Right lung (tissue), 5 donors: ENCODE results near the gene C10orf143. TPM values are rescaled to one million over a fixed set of nuclear protein-coding genes. Genes with fewer than 3 reads are reported as not detected.
A peak's percentile ranks its signal among the peaks of the same experiment; 100 is the strongest.

Experiments used
- DNase-seq, 2 donors: peaks; one replicate each; pipeline ENCODE4 v3.0.0-alpha.2; 2013
- polyA plus RNA-seq, 5 donors: library from polyadenylated mRNA; unstranded; fragments of 120-200 nt; gene quantifications; one replicate each; pipeline versions ENCODE4 v1.2.1 to v1.2.3, GENCODE V29; 2013; ENCODE audit warnings: inconsistent platforms in 1 of 5, low replicate concordance in 1 of 5; ENCODE audit not compliant: insufficient read length in 5 of 5, insufficient read depth in 1 of 5

C10orf143 gene
- polyA plus RNA-seq, 5 donors = 4.1 to 5.8 (median 5.5) TPM

DNA sequence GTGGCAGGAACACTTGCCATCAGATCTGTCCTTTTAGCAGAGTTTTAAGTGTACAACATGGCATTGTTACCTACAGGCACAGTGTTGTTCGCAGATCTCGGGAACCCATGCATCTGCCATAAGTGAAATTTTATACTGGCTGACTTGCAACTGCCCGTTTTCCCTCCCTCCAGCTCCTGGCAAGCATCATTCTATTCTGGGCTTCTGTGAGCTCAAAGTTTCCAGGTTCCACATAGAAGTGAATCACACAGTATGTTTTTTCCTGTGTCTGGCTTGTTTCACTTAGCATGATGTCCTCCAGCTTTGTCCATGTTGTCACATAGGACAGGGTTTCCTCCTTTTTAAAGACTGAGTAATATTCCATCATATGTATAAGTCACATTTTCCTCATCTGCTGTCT is 56.6 kb downstream of the C10orf143 start:
- DNase-seq = no peak

DNA sequence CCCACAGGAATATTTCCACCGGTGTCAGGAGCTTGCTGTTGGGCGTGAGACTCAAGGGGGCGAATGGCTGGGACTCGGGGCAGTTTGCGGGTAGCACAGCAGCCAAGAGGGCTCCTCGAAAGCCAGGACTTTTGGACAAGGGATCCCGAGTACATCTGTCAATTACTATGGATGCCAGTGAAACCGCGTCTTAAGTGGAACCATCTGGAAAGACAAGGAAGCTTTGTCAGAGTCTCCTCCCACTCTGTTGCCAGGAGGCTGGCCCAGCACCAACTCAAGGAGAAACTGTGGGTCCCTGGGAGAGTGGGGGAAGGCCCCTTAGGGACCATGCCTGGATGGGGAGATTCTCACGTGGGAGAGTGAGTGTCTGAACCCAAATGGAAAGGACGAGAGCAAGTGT is 57.1 kb downstream of the C10orf143 start:
- no peak for DNase-seq

DNA sequence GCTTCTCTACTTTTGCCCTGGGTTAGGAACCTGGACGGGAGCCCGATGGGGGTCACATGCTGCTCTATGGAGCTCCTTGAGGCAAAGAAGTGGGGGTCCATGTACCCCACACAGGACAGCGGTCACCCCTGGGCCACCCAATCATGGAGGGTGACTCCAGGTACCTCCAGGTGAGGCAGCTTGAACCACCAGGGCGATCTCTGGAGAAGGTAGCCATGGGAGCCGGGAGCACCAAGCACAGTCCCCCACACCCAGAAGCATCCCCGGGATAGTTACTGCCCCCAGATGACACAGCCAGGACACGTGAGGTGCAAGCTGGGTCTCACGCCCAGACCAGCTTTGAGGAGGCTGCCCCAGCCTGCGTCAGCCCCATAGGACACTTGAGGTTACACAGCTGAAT is 58.4 kb downstream of the C10orf143 start:
- DNase-seq = no peak

DNA sequence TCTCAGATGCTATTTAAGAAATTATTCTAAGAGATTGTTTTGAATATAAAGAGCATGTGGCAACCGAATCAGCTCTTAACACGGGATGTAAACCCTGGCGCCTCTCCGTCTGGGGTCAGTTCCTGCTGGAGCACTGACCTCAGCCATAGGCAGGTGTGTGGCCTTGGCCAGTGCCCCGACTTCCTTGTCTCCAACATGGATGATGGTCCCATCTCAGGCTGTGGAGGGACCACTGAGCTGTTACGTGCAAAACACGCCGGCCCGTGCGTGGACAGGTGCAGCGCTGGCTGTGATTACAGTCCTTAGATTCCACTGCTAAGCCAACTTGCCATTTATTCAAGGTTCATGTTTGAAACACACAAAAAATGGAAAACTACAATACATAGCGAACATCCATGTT is 59.9 kb downstream of the C10orf143 start:
- no peak for DNase-seq

DNA sequence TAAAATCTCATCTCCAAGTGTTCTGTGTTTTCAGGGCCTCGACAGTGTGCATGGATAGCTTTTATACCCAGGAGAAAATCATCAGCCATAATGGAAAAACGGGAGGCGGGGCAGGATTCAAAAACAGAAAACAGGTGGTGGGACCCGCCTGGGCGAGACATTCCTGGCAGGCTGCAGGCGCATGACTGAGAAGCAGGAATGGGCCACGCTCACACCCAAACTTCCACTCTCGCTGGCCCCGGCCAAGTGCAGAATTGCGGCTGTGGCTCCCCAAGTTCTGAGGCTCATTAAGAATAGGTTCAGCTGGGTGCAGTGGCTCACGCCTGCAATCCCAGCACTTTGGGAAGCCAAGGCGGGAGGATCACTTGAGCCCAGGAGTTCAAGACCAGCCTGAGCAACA is 60.6 kb downstream of the C10orf143 start:
- DNase-seq = no peak

DNA sequence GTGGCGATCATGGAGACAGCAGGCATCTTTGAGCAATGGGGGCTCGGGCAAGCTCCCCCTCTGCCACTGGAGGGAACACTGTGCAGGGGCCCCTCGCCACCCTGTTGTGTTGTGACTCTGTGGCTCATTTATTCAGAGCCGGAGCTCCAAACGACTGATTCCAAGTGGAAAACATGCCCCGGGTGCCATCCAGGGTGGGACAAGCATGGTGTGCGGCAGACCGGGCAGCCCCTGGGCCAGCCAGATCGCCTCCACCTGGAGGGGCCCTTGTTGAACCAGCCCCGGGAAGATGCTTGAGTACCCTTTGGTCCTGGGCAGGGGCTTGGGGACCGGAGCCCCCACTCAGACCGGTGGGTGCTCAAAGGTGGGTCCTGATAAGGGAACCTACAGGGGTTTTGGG is 61.4 kb downstream of the C10orf143 start:
- DNase-seq = no peak

DNA sequence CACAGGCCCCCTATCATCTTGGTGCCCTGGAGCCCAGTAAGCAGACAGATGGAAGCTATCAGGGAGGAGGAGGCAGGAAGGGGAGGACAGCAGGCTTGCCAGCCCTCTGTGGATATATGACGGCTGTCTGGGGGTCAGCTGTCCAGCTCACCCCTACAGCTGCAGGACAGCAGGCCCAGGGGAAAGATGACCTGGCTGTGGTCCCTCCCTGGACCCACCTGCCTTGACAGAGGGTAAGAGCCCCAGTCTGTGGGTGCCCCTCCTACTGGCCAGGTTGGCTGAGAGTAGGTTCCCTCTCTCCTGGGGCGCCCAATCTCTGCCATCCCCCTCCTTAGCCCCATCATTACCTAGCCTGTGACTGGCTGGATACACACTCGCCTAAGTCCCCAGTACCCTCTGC is 62.5 kb downstream of the C10orf143 start:
- DNase-seq = no peak

DNA sequence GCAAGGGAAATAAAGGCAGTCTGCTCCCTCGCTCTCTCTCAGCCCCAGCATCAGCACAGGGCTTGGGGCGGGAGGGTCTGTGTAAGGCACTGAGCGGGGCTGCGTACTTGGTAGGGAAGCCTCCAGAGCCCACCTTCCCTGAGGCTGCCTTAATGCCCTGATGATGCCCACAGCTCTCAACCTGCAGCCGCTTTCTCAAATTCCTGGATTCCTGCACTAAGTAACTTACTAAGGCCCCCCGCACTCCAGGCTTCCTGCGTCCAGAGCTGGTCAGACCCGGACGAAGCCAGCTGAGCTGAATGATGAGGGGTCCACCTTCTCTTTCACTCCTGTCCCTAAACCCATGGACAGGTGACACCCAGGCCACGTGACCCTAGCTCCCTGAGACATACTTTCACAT is 63.3 kb downstream of the C10orf143 start:
- no peak for DNase-seq

DNA sequence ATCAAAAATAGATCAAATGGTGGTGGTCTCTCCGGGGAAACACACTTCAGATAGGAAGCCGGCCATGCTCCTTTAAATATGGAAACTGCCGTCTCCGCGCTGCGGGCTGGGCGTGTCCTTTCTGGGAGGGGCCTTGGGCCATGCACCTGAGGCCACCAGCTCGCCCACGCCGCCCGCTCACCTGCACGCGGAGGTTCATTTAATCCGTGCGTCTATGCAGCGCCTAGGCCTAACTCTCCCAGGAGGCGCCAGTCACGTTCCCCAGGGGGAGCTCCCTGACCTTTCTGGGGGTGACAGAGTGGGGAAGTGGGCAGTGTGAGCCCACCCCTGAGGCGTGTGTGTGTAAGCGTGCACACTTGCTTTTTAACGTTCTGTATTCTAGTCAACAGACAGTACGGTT is 64.0 kb downstream of the C10orf143 start:
- no peak for DNase-seq

DNA sequence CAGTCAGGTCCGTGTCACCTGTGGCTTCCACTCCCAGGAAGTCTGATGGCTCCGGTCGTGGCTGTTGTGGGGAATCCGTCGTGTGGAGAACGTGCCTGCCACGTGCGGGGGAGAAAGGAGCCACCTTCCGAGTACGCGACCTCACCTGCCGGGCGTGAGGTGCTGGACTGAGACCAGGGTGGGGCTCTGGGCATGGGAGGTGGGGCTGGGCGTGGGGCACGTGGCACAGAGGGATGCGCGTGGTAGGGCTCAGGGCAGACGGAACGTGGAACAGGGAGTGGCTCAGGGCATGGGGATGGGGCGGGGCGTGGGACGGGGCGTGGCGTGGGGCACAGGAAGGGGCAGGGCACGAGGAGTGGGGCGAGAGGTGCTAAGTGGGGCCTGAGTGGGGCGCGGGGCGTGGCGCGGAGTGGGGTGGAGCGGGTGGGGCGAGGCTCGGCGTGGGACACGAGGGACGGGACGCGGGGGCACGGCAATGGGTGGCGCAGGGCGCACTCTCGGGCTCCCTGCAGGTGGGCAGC is 64.8 kb downstream of the C10orf143 start:
- no peak for DNase-seq

DNA sequence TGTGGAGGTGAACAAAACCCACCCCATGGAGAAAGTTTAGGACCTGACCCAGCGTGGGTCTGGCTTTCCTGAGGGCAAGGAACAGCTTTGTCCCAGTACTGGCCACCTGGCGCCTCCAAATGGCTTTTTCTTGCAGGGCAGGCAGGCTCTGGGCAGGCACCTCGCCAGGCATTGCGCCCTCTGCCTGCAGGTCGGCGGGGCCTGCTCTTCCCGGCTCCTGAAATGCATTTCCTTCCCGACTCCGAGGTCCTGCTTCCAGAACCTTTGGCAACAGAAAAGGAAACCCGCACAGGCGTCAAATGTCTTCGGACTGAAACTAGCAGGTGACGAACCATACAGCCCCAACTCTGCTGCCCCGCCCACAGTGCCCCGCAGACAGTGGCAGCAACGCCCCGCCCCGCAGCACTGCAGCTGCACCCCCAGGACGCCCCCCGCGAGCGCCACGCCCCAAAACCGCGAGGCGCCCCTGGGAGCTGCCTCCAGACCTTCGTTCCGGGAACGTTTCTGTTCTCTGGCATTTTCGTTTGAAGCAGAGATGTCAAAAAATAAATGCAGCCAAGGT is 65.5 kb downstream of the C10orf143 start:
- no peak for DNase-seq

DNA sequence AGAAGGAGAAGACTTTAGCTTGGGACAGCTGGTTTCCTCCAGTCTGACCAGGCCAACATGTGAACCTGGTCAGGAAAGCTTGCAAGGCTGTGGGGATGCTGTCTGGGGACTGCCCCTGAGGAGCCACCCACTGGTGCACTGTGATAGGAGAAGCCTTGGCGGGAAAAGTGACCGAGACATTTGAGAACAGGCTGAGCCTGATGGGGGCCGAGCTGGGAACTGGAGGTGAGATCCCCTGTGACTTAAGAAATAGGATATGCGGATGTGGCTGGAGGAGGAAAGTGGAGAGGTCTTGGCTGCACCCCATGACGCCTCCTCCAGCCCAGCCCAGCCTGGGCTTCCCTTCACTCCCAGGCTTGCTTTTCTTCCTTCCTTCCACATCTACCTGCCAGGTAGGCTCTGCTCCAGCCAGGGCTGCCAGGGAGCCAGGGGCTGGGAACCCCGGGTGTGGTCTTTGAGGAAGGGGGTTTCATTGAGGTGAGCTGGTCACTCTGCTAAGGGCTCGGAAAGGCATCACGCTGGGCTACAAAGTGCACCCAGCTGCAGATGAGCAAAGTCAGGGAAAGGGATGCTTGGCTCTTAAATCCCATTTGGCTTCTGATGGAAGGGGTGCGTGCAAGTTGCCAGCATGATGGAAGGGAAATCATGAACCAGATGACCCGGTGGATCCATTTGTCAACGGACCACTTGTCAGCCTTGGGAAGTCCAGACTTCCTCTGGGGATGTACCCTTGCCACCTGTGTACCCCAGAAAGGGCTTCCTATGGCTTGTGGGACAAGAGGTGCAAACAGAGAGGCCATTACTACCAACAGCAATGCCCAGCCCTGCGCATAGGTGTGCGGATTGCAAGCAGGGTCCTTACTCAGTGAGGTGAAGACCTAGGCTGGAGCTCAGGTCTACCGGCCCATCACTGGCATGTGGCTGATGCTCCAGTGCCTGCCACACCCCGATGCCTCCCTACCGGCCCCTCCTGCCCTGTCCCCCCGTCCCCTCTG is 66.3 kb downstream of the C10orf143 start:
- no peak for DNase-seq

DNA sequence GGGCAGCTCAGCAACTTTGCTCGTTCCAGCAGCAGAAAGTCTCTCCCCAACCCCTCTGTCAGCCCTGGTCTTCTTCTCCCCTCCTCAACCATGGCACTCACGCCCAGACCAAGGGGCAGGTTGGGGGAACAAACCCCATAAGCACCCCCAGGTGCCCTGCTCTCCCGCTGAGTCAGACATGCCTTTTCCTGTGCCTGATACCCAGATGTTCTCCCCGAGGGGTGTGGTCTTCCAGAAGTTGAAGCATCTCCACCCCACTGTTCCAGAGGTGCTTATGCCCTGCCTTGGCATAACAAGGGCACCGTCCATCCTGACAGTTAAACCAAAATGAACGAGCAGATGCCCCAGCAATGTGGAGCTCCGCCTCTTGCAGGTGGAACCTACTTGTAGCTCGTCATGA is 67.1 kb downstream of the C10orf143 start:
- DNase-seq = no peak

DNA sequence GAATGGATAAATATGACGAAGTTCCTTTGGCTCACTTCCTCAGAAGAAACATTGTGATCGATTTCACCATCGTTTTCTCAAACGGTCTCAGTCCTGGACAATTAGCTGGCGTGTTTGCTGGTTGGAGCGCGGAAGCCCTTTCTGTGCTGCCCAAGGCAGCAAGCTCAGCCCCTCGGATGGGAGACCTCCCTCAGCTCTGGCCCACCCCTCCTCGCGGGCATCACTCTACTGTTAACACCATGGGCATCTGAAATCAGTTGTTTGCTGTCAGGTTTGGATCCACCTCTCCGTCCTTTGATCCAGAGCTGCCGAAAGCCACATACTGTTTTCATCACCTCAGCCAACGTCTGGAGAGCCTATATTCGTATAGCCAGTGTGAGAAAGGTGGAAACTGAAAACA is 68.2 kb downstream of the C10orf143 start:
- no peak for DNase-seq

DNA sequence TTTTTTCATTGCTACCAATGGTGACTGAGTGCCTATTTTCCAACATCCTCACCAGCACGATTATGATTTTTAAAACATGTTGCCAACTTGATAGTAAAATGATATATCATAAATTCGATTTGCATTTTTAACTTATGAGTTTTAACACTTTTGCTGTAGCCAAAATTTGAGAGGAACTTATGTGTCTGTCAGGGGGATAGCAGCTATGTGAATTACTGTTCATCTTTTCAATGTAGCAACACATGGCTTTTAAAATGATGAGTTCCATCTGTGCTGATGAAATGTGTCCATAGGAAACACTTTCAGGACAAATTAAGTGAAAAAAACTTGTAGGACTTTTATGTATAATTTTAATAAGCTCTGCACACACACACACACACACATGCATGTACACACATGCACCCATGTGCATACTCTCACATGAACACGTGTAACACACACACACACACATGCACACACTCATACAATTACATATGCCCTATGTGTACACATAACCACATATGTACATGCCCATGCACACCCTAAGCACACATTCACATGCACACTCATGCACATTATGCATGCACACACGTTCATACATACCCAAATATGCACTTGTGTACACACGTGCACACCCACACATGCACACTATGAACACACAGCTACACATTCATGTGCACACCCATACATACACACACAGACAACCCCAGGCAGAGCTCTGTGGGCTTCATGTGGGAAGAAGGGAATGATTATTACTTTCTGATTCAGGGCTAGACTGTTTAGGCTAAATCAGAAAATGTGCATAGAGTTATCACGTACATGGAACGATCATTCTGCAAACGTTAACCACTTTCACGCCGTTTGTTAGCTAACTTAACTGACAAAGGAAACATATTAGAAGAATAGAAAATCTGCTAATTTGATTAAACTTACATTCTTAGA is 68.9 kb downstream of the C10orf143 start:
- DNase-seq = no peak

DNA sequence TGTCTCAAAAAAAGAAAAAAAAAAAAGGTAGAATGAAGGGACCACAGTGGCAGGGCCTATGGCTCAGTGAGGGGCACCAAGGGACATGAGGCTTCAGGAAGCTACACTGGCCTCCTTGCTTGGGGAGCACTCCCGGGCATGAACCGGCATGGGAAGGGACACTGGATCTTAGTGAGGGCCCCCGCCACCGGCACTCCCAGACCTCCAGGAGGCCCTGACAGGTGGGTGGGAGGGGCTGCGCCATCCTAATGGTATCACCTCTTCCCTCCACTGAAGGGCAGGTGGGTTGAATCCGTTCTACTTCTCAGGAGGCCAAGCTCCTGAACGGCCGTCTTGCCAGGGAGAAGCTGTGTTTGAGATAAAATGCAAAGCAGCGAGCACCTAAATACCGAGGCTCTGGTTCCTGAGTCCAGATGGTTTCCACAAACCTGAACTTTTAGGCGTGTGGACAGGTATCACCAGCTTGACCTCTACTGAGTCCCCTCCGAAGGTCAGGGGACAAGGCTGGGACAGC is 69.8 kb downstream of the C10orf143 start:
- no peak for DNase-seq

DNA sequence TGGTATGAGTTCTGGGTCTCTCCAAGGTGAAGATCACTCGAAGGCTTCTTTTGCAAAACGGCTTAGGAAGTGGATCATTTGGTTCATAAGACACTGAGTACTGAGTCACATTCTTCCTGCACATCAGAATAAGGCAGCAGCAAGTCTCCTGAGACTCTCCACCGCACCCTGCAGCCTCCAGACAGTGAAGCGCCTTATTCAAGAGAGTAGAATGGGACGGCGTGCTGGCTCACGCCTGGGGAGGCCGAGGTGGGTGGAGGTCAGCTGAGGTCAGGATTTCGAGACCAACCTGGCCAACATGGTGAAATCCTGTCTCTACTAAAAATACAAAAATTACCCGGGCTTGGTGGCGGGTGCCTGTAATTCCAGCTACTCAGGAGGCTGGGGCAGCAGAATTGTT is 70.3 kb downstream of the C10orf143 start:
- no peak for DNase-seq

DNA sequence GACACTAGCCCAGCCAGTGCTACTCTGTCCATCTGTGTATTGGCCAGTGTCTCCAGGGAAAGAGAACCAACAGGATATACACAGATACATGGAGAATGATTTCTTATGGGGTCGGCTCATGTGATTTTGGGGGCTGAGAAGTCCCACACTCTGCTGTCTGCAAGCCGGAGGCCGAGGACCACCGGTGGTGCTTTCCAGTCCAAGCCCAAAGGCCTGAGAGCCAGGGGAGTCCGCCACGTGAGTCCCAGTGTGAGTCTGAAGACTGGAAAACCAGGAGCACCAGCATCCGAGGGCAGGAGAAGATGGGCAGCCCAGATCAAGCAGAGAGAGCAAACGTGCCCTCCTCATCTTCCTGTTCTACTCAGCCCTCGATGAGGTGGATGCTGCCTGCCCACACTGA is 71.5 kb downstream of the C10orf143 start:
- no peak for DNase-seq

DNA sequence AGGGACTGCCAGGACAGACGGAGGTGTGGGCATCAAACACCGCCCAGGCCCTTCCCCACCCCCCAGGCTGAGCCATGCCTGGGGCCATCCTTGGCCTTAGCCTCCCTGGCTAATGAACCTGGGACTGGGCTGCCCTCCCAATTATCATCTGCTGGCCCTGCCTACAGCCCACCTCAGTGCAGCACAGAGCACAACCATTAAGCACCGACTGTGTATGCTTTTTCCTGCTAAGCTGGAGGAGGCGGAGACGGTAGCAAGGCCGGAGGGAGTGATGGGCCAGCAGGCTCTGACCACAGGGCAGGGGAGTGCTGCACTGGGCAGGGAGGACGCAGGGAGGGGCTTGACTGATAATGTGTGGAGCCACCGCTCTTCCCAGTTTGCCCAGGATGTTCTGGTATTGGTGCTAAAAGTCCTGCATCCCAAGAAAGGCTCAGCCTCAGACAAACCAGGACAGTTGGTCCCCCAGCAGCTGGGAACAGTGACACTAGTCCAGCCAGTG is 72.0 kb downstream of the C10orf143 start:
- no peak for DNase-seq

DNA sequence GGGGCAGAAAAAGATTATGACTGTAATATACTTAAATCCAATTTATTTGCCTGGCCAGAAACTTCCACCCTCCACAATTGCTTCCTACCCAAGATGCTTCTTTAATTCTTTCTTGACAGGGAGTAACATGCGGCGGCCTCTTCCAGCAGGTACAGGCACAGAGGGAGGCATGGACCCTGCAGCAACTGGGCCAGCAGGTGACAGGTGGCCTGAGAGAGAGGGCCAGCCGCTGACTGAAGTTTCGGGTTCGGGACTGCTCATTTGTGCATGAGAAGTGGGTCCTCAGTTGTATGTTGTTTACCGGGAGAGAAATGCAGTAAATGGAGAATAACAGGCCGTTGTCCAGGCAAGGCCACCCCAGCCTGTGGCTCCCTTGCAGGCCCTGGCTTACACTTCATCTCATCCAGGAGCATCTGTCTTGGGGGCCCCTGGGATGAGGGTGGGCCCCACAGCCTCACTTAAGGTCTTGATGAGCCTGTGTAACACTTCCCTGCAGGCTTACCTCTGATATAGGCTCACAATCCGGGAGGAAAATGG is 72.5 kb downstream of the C10orf143 start:
- DNase-seq = no peak

DNA sequence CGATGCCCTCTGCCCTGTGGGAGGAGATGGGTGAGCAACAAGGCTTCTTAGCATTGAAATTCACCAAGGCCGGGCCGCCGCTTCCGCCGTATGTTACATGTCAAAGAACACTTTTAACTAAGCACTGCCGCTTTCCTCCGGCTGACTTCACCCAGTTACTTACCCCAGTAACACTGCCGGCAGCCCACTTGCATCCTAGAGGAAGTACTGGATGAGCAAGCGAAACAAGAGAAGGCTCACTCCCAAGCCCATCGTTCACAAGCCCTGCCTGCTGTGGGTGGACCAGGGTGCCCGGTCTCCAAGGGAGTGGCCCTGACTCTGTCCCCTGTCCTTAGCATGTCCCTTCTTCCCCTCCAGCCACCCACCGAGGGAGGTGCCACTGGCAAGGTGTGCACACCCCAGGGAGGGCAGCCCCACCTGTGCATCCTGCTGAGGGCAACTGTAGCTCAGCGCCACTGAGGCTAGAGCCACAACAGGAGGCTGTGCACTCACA is 73.4 kb downstream of the C10orf143 start:
- peak; percentile 26 to 58 for DNase-seq
